ENCODE results near the gene ZBTB40.

Gene ZBTB40

GRCh38 chr1:22500471-22500870 lies 48.8 kb downstream of the ZBTB40 start:
- Histone ChIP-seq H3K4me1 (ENCODE audit: control insufficient read depth, insufficient read depth, low read length) (no peaks in the 10 kb centered on the region), H3K36me3 (ENCODE audit: control insufficient read depth, insufficient read depth, low read length) (no peaks in the 10 kb centered on the region), H3K27me3 (ENCODE audit: control insufficient read depth, insufficient read depth, low read length, poor library complexity, severe bottlenecking) (no peaks in the 10 kb centered on the region), H3K9me3 (ENCODE audit: control insufficient read depth, low read length) (no peaks in the 10 kb centered on the region), H3K27ac (ENCODE audit: insufficient read depth, low read depth, low read length, poor library complexity, severe bottlenecking) (no peak overlapping the region), H3K4me3 (ENCODE audit: insufficient read depth, low read depth, low read length) (no peak overlapping the region)
- 56 to 58% methylated on average over 5 of the region's 6 CpGs for WGBS, 2 experiments

GRCh38 chr1:22502202-22502601 lies 50.6 kb downstream of the ZBTB40 start:
- no peak overlapping the region for H3K27ac ChIP-seq (ENCODE audit: insufficient read depth, low read depth, low read length, poor library complexity, severe bottlenecking)

GRCh38 chr1:22503721-22504410 lies 52.2 kb downstream of the ZBTB40 start:
- no peaks in the 10 kb centered on the region for H3K4me1 ChIP-seq (ENCODE audit: control insufficient read depth, insufficient read depth, low read length)
- H3K9me3 ChIP-seq (ENCODE audit: control insufficient read depth, low read length), result no peaks in the 10 kb centered on the region
- H3K36me3 ChIP-seq (ENCODE audit: control insufficient read depth, insufficient read depth, low read length), result no peaks in the 10 kb centered on the region
- no peak overlapping the region for H3K4me3 ChIP-seq (ENCODE audit: insufficient read depth, low read depth, low read length)
- H3K27me3 ChIP-seq (ENCODE audit: control insufficient read depth, insufficient read depth, low read length, poor library complexity, severe bottlenecking), result no peaks in the 10 kb centered on the region
- no peak overlapping the region for H3K27ac ChIP-seq (ENCODE audit: insufficient read depth, low read depth, low read length, poor library complexity, severe bottlenecking)
- 80 to 96% methylated on average over 2 of the region's 2 CpGs for WGBS, 2 experiments

More at GRCh38 chr1:22502202-22502601, 50.6 kb downstream of the ZBTB40 start:
- 92 to 97% methylated on average over 1 of the region's 1 CpG for WGBS, 2 experiments
- H3K4me3 ChIP-seq (ENCODE audit: insufficient read depth, low read depth, low read length), result no peak overlapping the region
- H3K36me3 ChIP-seq (ENCODE audit: control insufficient read depth, insufficient read depth, low read length), result no peaks in the 10 kb centered on the region
- H3K4me1 ChIP-seq (ENCODE audit: control insufficient read depth, insufficient read depth, low read length), result no peaks in the 10 kb centered on the region
- H3K9me3 ChIP-seq (ENCODE audit: control insufficient read depth, low read length), result no peaks in the 10 kb centered on the region
- no peaks in the 10 kb centered on the region for H3K27me3 ChIP-seq (ENCODE audit: control insufficient read depth, insufficient read depth, low read length, poor library complexity, severe bottlenecking)

GRCh38 chr1:22506130-22506692 lies 54.6 kb downstream of the ZBTB40 start:
- Histone ChIP-seq H3K36me3 (ENCODE audit: control insufficient read depth, insufficient read depth, low read length) (no peaks in the 10 kb centered on the region), H3K4me1 (ENCODE audit: control insufficient read depth, insufficient read depth, low read length) (no peaks in the 10 kb centered on the region), H3K4me3 (ENCODE audit: insufficient read depth, low read depth, low read length) (no peak overlapping the region), H3K27me3 (ENCODE audit: control insufficient read depth, insufficient read depth, low read length, poor library complexity, severe bottlenecking) (no peaks in the 10 kb centered on the region), H3K27ac (ENCODE audit: insufficient read depth, low read depth, low read length, poor library complexity, severe bottlenecking) (no peak overlapping the region), H3K9me3 (ENCODE audit: control insufficient read depth, low read length) (no peaks in the 10 kb centered on the region)
- 95% methylated on average over 8 of the region's 8 CpGs for WGBS, 2 experiments

GRCh38 chr1:22507587-22507986 lies 55.9 kb downstream of the ZBTB40 start:
- no peaks in the 10 kb centered on the region for H3K27me3 ChIP-seq (ENCODE audit: control insufficient read depth, insufficient read depth, low read length, poor library complexity, severe bottlenecking)
- H3K36me3 ChIP-seq (ENCODE audit: control insufficient read depth, insufficient read depth, low read length), result no peaks in the 10 kb centered on the region
- H3K27ac ChIP-seq (ENCODE audit: insufficient read depth, low read depth, low read length, poor library complexity, severe bottlenecking), result no peak overlapping the region
- H3K4me1 ChIP-seq (ENCODE audit: control insufficient read depth, insufficient read depth, low read length), result no peaks in the 10 kb centered on the region
- no peak overlapping the region for H3K4me3 ChIP-seq (ENCODE audit: insufficient read depth, low read depth, low read length)
- WGBS, 2 experiments, result 84 to 87% methylated on average over 10 of the region's 10 CpGs
- no peaks in the 10 kb centered on the region for H3K9me3 ChIP-seq (ENCODE audit: control insufficient read depth, low read length)

- no peak overlapping the region for H3K4me3 ChIP-seq (ENCODE audit: insufficient read depth, low read depth, low read length)
- no peaks in the 10 kb centered on the region for H3K4me1 ChIP-seq (ENCODE audit: control insufficient read depth, insufficient read depth, low read length)
- H3K27ac ChIP-seq (ENCODE audit: insufficient read depth, low read depth, low read length, poor library complexity, severe bottlenecking), result no peak overlapping the region
- WGBS, 2 experiments, result 93 to 94% methylated on average over 5 of the region's 5 CpGs
- no peaks in the 10 kb centered on the region for H3K27me3 ChIP-seq (ENCODE audit: control insufficient read depth, insufficient read depth, low read length, poor library complexity, severe bottlenecking)
- no peaks in the 10 kb centered on the region for H3K36me3 ChIP-seq (ENCODE audit: control insufficient read depth, insufficient read depth, low read length)
- H3K9me3 ChIP-seq (ENCODE audit: control insufficient read depth, low read length), result no peaks in the 10 kb centered on the region
Observed at GRCh38 chr1:22508329-22508728, 56.7 kb downstream of the ZBTB40 start.

- Histone ChIP-seq H3K27me3 (ENCODE audit: control insufficient read depth, insufficient read depth, low read length, poor library complexity, severe bottlenecking) (no peaks in the 10 kb centered on the region), H3K27ac (ENCODE audit: insufficient read depth, low read depth, low read length, poor library complexity, severe bottlenecking) (no peak overlapping the region), H3K36me3 (ENCODE audit: control insufficient read depth, insufficient read depth, low read length) (peaks cover 3% of the 10 kb centered on the region), H3K4me1 (ENCODE audit: control insufficient read depth, insufficient read depth, low read length) (no peaks in the 10 kb centered on the region), H3K9me3 (ENCODE audit: control insufficient read depth, low read length) (no peaks in the 10 kb centered on the region), H3K4me3 (ENCODE audit: insufficient read depth, low read depth, low read length) (no peak overlapping the region)
- WGBS, 2 experiments, result 91 to 95% methylated on average over 3 of the region's 3 CpGs
Observed at GRCh38 chr1:22508991-22509390, 57.3 kb downstream of the ZBTB40 start.

GRCh38 chr1:22509815-22510214 lies 58.2 kb downstream of the ZBTB40 start:
- Histone ChIP-seq H3K27ac (ENCODE audit: insufficient read depth, low read depth, low read length, poor library complexity, severe bottlenecking) (no peak overlapping the region), H3K27me3 (ENCODE audit: control insufficient read depth, insufficient read depth, low read length, poor library complexity, severe bottlenecking) (no peaks in the 10 kb centered on the region), H3K4me3 (ENCODE audit: insufficient read depth, low read depth, low read length) (no peak overlapping the region), H3K9me3 (ENCODE audit: control insufficient read depth, low read length) (no peaks in the 10 kb centered on the region), H3K4me1 (ENCODE audit: control insufficient read depth, insufficient read depth, low read length) (no peaks in the 10 kb centered on the region), H3K36me3 (ENCODE audit: control insufficient read depth, insufficient read depth, low read length) (peaks cover 7% of the 10 kb centered on the region)

- H3K27me3 ChIP-seq (ENCODE audit: control insufficient read depth, insufficient read depth, low read length, poor library complexity, severe bottlenecking), result no peaks in the 10 kb centered on the region
- H3K4me1 ChIP-seq (ENCODE audit: control insufficient read depth, insufficient read depth, low read length), result no peaks in the 10 kb centered on the region
- H3K36me3 ChIP-seq (ENCODE audit: control insufficient read depth, insufficient read depth, low read length), result peaks cover 13% of the 10 kb centered on the region
- 94 to 95% methylated on average over 8 of the region's 9 CpGs for WGBS, 2 experiments
- no peak overlapping the region for H3K4me3 ChIP-seq (ENCODE audit: insufficient read depth, low read depth, low read length)
- no peaks in the 10 kb centered on the region for H3K9me3 ChIP-seq (ENCODE audit: control insufficient read depth, low read length)
- H3K27ac ChIP-seq (ENCODE audit: insufficient read depth, low read depth, low read length, poor library complexity, severe bottlenecking), result no peak overlapping the region
Observed at GRCh38 chr1:22512873-22513272, 61.2 kb downstream of the ZBTB40 start.

GRCh38 chr1:22516906-22517571 lies 65.4 kb downstream of the ZBTB40 start:
- Histone ChIP-seq H3K9me3 (ENCODE audit: control insufficient read depth, low read length) (no peaks in the 10 kb centered on the region), H3K4me1 (ENCODE audit: control insufficient read depth, insufficient read depth, low read length) (no peaks in the 10 kb centered on the region), H3K27me3 (ENCODE audit: control insufficient read depth, insufficient read depth, low read length, poor library complexity, severe bottlenecking) (no peaks in the 10 kb centered on the region), H3K36me3 (ENCODE audit: control insufficient read depth, insufficient read depth, low read length) (peaks cover 29% of the 10 kb centered on the region), H3K27ac (ENCODE audit: insufficient read depth, low read depth, low read length, poor library complexity, severe bottlenecking) (no peak overlapping the region), H3K4me3 (ENCODE audit: insufficient read depth, low read depth, low read length) (no peak overlapping the region)
- WGBS, 2 experiments, result 93 to 96% methylated on average over 16 of the region's 16 CpGs
